Muscle of leg (tissue), 11 donors: Measurements from ENCODE around the gene CYB5R4. TPM values are rescaled to one million over a fixed set of nuclear protein-coding genes. Genes with fewer than 3 reads are reported as not detected.

Experiments used
- DNase-seq: peaks from one replicate; pipeline ENCODE4 v3.0.0; 2013
- H3K27ac ChIP-seq: one replicate; pipeline ENCODE4 v1.5.1; 2013; ENCODE audit warnings: mild to moderate bottlenecking, low read length, control low read depth
- H3K27me3 ChIP-seq: one replicate; pipeline ENCODE4 v1.6.1; 2013; ENCODE audit warnings: low read length; ENCODE audit not compliant: control insufficient read depth, insufficient read depth
- H3K36me3 ChIP-seq: one replicate; pipeline ENCODE4 v1.6.1; 2013; ENCODE audit warnings: low read length; ENCODE audit not compliant: control insufficient read depth, insufficient read depth
- H3K4me1 ChIP-seq: one replicate; pipeline ENCODE4 v1.6.1; 2013; ENCODE audit warnings: low read length; ENCODE audit not compliant: control insufficient read depth, insufficient read depth
- H3K4me3 ChIP-seq: one replicate; pipeline ENCODE4 v1.5.1; 2013; ENCODE audit warnings: low read length, control low read depth
- H3K9me3 ChIP-seq: replicated peaks from 2 replicates; pipeline ENCODE4 v1.6.1; 2013; ENCODE audit warnings: low read depth, low read length; ENCODE audit not compliant: control insufficient read depth
- WGBS: methylation state at CpG from one replicate; pipeline ENCODE4 v1.1.5; 2013; ENCODE audit warnings: missing lambda C conversion rate; ENCODE audit not compliant: insufficient coverage; 5-methylcytosine and 5-hydroxymethylcytosine counted together
- polyA plus RNA-seq, 8 donors: library from polyadenylated mRNA; unstranded; fragments of 120-200 nt; gene quantifications; one replicate each; pipeline versions ENCODE4 v1.2.1 to v1.2.3, GENCODE V29; 2013; ENCODE audit warnings: inconsistent platforms in 1 of 8, low replicate concordance in 1 of 8; ENCODE audit not compliant: insufficient read length in 8 of 8, insufficient read depth in 1 of 8
- total RNA-seq: library from RNA; stranded (reverse); fragments of 120-200 nt; gene quantifications from one replicate; pipeline ENCODE4 v1.2.4, GENCODE V29; 2013

The CYB5R4 gene
- total and polyA plus RNA-seq, 9 donors = 8.7 to 11.4 (median 10.1) TPM

DNA sequence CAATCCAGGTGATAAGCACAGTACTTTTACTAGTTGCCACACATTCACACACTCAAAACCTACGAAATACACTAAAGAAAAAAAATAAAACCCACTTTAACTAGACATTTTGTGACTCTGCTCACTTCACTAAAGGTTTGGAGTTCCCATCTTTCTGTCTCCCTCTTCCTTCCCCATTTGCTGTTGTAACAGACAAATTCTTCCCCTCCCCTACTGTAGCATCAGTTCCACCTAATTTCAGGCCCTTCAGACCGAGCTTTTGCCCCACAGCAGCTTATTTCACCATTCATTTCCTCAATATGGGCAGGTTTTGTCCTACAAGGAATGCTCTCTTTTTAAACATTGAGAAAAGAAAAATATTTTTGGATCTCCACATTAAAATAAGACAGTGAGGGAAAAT, 142.7 kb downstream of the CYB5R4 start:
- H3K36me3 ChIP-seq = no peaks in the 10 kb centered on the region
- no peak overlapping the region for H3K27ac ChIP-seq
- no peaks in the 10 kb centered on the region for H3K27me3 ChIP-seq
- WGBS = 80% methylated on average over 1 of the region's 2 CpGs
- no peaks in the 10 kb centered on the region for H3K9me3 ChIP-seq
- no peak for DNase-seq
- no peaks in the 10 kb centered on the region for H3K4me1 ChIP-seq
- no peak overlapping the region for H3K4me3 ChIP-seq

DNA sequence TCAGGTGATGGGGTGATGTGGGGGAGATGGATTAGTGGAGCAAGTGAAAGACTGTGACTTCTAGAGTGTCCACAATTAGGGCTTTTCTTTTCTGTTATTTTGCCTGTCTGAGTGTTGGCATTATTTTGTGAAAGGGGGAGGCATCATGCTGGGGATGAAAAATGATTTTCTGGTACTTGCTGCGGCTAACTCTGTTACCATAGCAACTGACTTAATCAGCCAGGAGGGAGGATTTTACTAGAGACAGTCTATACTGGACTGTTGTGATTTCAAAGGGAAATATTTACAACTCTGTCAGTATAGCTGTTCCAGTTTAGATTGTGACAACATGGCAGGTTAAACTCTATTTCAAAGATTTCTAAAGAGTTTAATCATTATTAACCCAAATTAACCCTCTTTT, 143.6 kb downstream of the CYB5R4 start:
- Histone ChIP-seq H3K9me3 (no peaks in the 10 kb centered on the region), H3K4me3 (no peak overlapping the region), H3K27ac (no peak overlapping the region), H3K27me3 (no peaks in the 10 kb centered on the region), H3K36me3 (no peaks in the 10 kb centered on the region), H3K4me1 (no peaks in the 10 kb centered on the region)
- no peak for DNase-seq
- no CpG with 5 or more reads among the region's 1 CpG for WGBS

DNA sequence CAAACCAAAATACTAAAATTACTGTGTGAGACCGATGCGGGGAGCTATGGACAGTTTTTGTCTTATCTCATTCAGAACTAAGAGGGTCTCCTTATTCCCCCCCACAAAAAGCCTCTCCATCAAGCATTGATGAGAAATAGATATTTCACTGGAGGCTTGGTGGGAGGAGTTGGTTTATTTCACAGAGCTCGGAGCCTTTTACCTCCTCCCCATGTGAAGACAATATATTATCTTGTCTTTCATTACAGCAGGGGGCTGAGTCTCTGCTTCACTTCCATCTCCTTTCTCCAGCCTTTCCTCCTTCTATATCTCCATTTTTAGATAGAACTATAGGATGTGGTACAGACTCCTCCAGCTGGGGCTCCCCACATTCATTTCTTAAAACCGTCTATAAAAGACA, 144.2 kb downstream of the CYB5R4 start:
- H3K9me3 ChIP-seq = no peaks in the 10 kb centered on the region
- no peaks in the 10 kb centered on the region for H3K27me3 ChIP-seq
- no peaks in the 10 kb centered on the region for H3K36me3 ChIP-seq
- H3K4me3 ChIP-seq = no peak overlapping the region
- no peak for DNase-seq
- H3K27ac ChIP-seq = no peak overlapping the region
- WGBS = no CpG with 5 or more reads among the region's 4 CpGs
- H3K4me1 ChIP-seq = no peaks in the 10 kb centered on the region

DNA sequence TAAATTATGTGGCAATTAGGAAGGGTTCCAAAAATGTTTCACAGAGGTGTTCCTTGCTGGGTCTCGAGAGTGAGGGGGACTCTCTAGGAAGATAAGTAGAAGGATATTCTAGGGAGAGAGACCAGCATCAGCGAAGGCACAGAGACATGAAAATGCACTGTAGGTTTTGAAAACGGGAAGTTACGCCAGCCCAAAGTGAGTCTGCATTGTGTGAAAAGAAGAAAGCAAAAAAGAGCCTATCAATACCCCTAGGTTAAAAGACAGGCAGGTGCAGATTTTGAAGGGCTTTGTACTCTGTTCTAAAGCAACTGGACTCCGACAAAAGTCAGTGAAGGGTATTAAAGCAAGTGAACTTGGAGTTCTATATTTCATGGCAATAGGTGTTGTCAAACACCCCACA, 148.4 kb downstream of the CYB5R4 start:
- WGBS = 88% methylated on average over 4 of the region's 5 CpGs
- no peak overlapping the region for H3K27ac ChIP-seq
- H3K27me3 ChIP-seq = no peaks in the 10 kb centered on the region
- H3K4me3 ChIP-seq = no peak overlapping the region
- no peak for DNase-seq
- no peaks in the 10 kb centered on the region for H3K9me3 ChIP-seq
- H3K36me3 ChIP-seq = no peaks in the 10 kb centered on the region
- H3K4me1 ChIP-seq = no peaks in the 10 kb centered on the region

DNA sequence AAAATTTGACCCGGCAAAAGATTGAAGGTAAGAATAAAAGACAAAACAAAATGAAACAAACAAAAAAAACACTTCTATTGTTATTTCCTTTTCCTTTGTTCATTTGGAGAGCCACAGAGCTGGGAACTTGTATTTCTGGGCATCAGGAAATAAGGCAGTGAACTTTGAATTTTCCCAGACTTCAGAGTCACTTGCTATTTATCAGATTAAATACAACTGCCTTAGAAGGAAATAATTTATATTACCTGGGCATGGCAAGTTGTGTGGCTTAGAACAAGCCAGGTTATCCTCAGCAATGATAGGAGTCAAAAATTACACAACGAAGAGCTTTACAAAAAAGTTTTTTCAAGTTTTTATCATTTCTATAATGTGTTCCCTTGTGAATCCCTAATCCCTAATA, 153.9 kb downstream of the CYB5R4 start:
- Histone ChIP-seq H3K4me3 (no peak overlapping the region), H3K27ac (no peak overlapping the region), H3K4me1 (no peaks in the 10 kb centered on the region), H3K27me3 (no peaks in the 10 kb centered on the region), H3K36me3 (no peaks in the 10 kb centered on the region), H3K9me3 (no peaks in the 10 kb centered on the region)
- DNase-seq = no peak
- no CpG with 5 or more reads among the region's 2 CpGs for WGBS

DNA sequence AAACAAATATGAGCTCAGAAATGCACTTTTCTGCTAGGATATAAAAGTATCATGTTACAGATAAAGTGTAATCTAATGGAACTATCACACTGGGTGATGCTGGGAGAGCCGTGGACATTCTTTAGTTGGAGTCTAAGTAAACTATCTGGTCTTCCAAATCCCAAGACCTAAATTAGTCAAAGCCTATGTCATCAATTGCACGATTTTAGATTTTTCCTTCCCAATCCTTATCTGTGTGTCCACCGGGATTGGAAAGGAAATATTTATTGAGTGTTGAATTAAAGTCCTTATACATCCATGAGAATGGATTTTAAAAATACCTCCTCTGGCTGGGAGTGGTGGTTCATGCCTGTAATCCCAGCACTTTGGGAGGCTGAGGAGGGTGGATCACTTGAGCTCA, 154.4 kb downstream of the CYB5R4 start:
- no peaks in the 10 kb centered on the region for H3K27me3 ChIP-seq
- H3K36me3 ChIP-seq = no peaks in the 10 kb centered on the region
- DNase-seq = no peak
- no peaks in the 10 kb centered on the region for H3K4me1 ChIP-seq
- no peaks in the 10 kb centered on the region for H3K9me3 ChIP-seq
- H3K4me3 ChIP-seq = no peak overlapping the region
- H3K27ac ChIP-seq = no peak overlapping the region
- WGBS = no CpG with 5 or more reads among the region's 3 CpGs

DNA sequence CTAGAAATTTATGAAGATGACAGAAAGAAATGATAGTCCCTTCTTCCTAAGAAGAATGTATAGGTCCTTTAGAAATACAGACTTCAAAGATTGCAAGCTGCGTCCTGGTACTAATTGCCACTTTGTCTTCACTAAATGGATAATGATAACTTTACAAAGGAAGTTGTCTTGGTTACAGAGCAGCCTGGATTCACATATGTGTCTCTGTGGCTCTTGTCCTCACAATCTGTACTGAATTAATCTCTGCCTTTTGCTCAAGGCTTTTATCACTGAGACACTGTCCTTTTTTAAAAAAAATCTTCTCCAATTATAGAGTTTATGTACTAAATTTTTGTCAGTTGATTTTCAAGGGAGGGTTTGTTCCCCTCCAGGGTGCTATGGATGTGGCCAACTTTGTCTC, 156.5 kb downstream of the CYB5R4 start:
- no peak for DNase-seq
- Histone ChIP-seq H3K27me3 (no peaks in the 10 kb centered on the region), H3K4me1 (no peaks in the 10 kb centered on the region), H3K36me3 (no peaks in the 10 kb centered on the region), H3K27ac (no peak overlapping the region), H3K4me3 (no peak overlapping the region), H3K9me3 (no peaks in the 10 kb centered on the region)
- WGBS = no CpG with 5 or more reads among the region's 1 CpG

Other genes starting within 250 kb of the CYB5R4 start
- gene SNAP91, start 150.6 kb upstream of the CYB5R4 start, total RNA-seq = 2.3 TPM
- gene SNAP91, start 150.6 kb upstream of the CYB5R4 start, polyA plus RNA-seq = 1 to 10 TPM in 7 of 8 donors, under 1 TPM in 1; 0.92 to 2.0 (median 1.5) TPM
- not detected for gene RIPPLY2, start 6.3 kb upstream of the CYB5R4 start, total RNA-seq
- gene RIPPLY2, start 6.3 kb upstream of the CYB5R4 start, polyA plus RNA-seq = under 1 TPM in 2 of 8 donors, not detected in 6; 0.05 to 0.13 TPM
- gene MRAP2, start 174.1 kb downstream of the CYB5R4 start, total RNA-seq = 30.6 TPM
- gene MRAP2, start 174.1 kb downstream of the CYB5R4 start, polyA plus RNA-seq = 10 to 100 TPM; 15.0 to 40.8 (median 24.4) TPM